Choroid plexus epithelial cell (primary cell): ENCODE measurements around the gene EIF1AD.
A peak's percentile ranks its signal among the peaks of the same experiment; 100 is the strongest.

Experiments used
- DNase-seq: peaks from one replicate; pipeline ENCODE4 v3.0.0-alpha.2; 2010; ENCODE audit warnings: low read depth
- H3K4me3 ChIP-seq: 2 replicates; pipeline ENCODE4 v1.5.1; 2011; ENCODE audit warnings: low read depth, mild to moderate bottlenecking, control low read depth, low read length, moderate library complexity
- TF ChIP-seq, protein P1 (sequence below): conservative IDR thresholded peaks from 2 replicates; pipeline ENCODE4 v1.5.1; 2011; ENCODE audit warnings: low read depth, mild to moderate bottlenecking, control low read depth, inconsistent platforms, low read length, moderate library complexity

Gene EIF1AD, protein sequence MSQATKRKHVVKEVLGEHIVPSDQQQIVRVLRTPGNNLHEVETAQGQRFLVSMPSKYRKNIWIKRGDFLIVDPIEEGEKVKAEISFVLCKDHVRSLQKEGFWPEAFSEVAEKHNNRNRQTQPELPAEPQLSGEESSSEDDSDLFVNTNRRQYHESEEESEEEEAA

DNA sequence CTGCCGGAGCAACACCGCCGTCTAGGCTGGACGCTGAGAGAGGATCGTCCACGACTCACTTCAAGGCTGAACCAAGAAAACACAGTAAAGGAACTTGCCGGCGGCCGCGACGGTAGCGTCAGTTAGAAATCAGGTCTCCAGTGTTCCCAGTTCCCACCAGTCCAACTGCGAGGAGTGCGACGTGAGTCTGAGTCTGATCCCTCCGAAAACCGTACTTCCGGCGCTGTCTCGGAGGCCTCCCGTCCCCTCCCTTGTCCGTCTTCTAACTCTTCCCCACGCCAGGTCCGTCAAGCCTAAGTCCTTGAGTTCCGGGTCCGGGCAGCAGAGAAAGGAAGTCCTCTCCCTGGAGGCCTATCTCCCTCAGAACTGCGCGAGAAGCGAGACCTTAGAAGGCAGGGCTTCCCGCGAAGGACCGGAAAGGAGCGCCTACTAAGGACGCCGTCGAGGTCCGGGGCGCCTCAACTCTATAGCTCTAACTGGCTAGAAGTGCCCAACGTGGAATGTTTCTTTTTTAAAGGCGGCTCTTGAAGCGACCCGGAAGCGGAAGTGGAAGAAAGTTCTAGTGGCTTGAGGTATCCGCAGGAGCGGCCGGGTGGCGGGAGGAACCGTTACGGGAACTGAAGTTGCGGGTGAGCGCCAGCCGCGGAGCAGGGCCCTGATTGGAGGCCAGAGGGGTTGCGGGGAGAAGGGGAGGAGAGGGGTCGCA, at the start of gene EIF1AD, which contains the start of gene BANF1:
Gene EIF1AD (minus strand): TSS at position 216 of the 706 bp plus-strand sequence. CDS start 1,768 bp downstream, outside the sequence.
Gene BANF1 (plus strand): TSS at position 562 of the 706 bp plus-strand sequence. CDS start 748 bp downstream, outside the sequence.
- peak within 1 kb of the TSS; percentile 97 for H3K4me3 ChIP-seq
- TF ChIP-seq, protein P1, sequence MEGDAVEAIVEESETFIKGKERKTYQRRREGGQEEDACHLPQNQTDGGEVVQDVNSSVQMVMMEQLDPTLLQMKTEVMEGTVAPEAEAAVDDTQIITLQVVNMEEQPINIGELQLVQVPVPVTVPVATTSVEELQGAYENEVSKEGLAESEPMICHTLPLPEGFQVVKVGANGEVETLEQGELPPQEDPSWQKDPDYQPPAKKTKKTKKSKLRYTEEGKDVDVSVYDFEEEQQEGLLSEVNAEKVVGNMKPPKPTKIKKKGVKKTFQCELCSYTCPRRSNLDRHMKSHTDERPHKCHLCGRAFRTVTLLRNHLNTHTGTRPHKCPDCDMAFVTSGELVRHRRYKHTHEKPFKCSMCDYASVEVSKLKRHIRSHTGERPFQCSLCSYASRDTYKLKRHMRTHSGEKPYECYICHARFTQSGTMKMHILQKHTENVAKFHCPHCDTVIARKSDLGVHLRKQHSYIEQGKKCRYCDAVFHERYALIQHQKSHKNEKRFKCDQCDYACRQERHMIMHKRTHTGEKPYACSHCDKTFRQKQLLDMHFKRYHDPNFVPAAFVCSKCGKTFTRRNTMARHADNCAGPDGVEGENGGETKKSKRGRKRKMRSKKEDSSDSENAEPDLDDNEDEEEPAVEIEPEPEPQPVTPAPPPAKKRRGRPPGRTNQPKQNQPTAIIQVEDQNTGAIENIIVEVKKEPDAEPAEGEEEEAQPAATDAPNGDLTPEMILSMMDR: no peak
- DNase-seq: peak; percentile 99

DNA sequence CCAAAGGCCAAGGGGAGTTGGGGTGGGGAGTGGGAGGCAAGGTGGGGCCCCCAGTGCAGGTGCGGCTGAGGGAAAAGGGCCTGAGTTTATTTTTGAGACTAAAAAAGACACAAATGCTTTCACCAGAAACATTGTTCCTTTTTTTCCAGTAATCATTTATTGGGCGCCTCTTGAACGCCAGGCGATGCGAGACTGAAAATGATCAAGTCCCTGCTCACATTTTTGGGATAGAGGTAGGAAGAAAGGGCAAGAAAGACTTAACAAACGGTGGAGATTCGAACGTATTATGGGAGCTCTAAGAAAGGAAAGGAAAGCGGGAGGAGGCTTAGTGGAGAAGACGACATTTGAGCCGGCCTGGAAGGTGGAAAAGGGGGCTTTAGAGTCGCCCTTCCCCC, 49.4 kb upstream of the EIF1AD start:
- peak overlapping the region; percentile 96 for H3K4me3 ChIP-seq
- TF ChIP-seq, protein P1: no peak
- no peak for DNase-seq

DNA sequence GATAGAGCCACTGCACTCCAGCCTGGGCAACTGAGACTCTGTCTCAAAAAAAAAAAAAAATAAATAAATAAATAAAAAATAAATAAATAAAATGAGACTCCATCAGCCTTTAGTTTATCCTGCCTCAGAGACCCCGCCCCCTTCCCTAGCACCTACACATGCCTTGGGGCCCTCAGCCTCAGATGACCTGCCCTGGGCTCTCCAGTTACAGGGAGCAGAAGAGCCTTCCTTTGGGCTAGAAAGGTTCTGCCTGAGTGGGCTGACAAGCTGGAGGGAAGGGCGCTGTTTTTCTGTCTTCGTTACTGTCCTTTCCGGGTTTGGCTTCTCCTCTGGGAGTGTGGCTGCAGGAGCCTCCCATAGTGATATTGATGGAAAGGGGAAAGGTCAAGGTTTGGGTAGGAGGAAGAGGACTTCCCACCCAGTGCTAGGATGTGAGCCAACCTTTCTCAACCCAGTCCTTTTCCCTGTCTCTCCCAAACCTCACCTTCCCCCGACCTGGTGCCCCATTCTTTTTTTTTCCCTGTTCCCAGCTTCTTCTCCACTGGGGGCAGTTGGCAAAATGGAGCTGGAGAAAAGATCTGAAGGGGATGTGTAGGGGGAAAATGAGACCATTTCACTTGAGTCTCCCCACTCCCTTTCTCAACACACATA, 48.7 kb upstream of the EIF1AD start:
- TF ChIP-seq, protein P1: no peak
- H3K4me3 ChIP-seq: no peak overlapping the region
- DNase-seq: no peak

DNA sequence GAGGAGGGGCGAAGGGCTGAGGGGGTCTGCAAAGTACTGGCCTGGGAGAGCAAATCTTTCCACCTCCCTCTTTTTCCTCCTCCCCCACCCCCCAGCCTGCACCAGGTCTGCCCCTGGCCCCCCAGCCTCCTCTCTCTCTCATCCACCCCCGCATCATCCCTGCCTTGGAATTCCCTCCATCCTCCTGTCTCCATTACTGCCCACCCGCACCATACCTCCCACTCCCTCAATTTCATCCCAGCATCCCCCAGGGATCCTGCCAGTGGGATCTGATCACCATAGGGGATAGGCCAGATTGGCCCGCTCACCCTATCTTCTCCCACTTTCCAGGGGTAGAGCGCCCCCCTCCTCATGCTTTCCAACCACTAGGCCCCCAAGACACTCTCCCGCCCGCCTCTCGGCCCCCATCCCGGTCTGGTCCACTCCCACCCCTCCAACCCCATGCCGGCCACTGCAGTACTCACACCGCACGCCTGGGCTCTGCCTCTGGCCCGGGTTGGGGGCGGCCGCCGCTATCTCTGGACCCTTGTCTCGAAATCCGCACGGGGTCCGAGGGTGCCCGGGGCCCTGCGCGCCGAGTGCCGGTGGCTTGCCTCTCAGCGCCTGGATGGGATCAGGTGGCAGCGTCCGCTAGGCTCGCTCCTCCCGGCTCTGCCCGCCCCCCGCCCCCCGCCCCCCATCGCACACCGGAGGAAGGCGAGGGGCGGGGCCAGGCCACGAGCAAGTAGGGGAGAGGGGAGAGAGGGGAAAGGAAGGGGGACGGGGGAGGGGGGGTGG, 46.8 kb upstream of the EIF1AD start, which contains the start of gene GAL3ST3:
Gene GAL3ST3 (minus strand): TSS at position 615 of the 777 bp plus-strand sequence. CDS start 3,746 bp downstream, outside the sequence.
- TF ChIP-seq, protein P1: no peak
- H3K4me3 ChIP-seq: peak within 1 kb of the TSS; percentile 28
- DNase-seq: no peak

DNA sequence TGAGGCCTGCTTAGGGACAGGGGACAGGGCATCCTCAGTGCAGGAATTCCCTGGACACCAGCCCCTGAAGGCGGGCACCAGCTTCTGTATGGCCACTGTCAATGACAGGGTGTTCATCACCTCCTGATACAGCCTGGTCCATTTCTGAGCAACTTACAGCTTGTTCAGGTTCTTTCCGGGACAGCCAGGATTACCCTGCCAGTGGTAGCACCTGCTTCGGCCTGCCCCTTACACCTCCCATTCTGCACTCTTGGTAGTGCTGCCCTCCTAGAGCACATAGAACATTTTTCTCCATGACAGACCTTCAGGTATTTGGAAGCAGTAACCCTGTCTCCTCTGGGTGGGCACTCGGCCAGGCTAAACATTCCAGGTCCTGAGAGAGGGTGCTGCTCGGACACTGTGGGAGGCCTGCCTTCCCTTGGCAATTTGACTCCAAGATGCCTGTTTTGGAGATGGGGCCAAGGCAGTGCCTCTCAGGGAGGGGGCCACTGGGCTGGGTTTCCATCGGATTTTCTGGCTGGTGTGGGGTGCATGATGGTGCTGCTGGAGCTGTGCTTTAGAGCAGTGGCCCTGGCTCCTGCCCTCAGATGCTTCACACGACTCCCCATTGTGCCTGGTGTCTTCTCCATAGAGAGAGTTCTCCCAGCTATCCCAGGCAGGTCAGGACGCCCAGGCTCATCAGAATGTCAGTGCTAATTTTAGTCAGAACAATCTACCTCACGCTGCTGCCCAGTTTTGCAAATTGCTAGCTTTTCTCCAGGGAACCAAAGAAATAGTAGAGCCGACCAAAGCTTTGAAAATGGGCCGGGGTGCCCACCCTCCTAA, 45.8 kb upstream of the EIF1AD start:
- H3K4me3 ChIP-seq: no peak overlapping the region
- TF ChIP-seq, protein P1: no peak
- DNase-seq: peak; percentile 24

DNA sequence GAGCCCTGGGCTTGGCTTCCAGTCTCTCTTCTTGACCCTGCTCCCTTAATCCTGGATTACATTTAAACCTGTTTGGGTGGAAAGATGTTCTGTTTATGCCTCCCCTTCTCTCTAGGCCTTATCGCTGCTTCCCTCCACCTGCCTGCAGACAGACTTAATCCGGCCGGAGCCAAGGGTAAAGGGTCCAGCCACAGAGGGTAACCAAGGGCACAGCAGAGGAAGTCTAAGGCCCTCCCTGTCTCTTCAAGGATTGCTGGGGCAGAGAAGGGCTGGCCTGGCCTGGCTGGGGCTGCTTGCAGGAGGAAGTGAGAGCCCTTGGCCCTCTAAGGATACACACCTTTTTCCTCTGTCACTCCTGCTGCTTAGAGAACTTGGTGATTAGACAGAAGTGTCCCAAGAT, 44.9 kb upstream of the EIF1AD start:
- DNase-seq: no peak
- TF ChIP-seq, protein P1: no peak
- no peak overlapping the region for H3K4me3 ChIP-seq
